B cell (primary cell): Measurements from ENCODE around the gene MLF2. TPM values are rescaled to one million over a fixed set of nuclear protein-coding genes. Genes with fewer than 3 reads are reported as not detected.
A peak's percentile ranks its signal among the peaks of the same experiment; 100 is the strongest.

Source experiments
- ATAC-seq: fragments of 200-7000 bp; cut with Tn5 transposase; one replicate; pipeline ENCODE4 v1.10.0; 2021; ENCODE audit warnings: low read depth, mild to moderate bottlenecking, moderate number of reproducible peaks, moderate library complexity
- CTCF ChIA-PET: fragments of 350-600 bp; sonication (Branson Sonifier 250); formaldehyde crosslinking; loops from one replicate; lab custom pipeline; 2021; ENCODE audit warnings: antibody characterized with exemption, inconsistent platforms; lab: Charles Lee
- POLR2A ChIA-PET: fragments of 350-600 bp; sonication (Branson Sonifier 250); formaldehyde crosslinking; loops from one replicate; lab custom pipeline; 2021; ENCODE audit warnings: antibody characterized with exemption; lab: Charles Lee
- DNase-seq: peaks from one replicate; pipeline ENCODE4 v3.0.0; 2013
- H2AFZ ChIP-seq: 2 replicates; pipeline ENCODE4 v1.6.1; 2012; ENCODE audit warnings: mild to moderate bottlenecking, low read depth, low read length; ENCODE audit not compliant: insufficient read depth, poor library complexity, severe bottlenecking
- H3K27ac ChIP-seq, 2 donors: 1 replicate in 1 of 2; 2 replicates in 1 of 2; pipeline ENCODE4 v1.5.1; 2012 to 2013; ENCODE audit warnings: low read length in 2 of 2, mild to moderate bottlenecking in 2 of 2, moderate library complexity in 1 of 2
- H3K27me3 ChIP-seq, 4 experiments: fragments of 200-600 bp in 1 of 4; sonication (generic) in 1 of 4; replicated peaks in 1 of 4; 1 replicate in 2 of 4; 2 replicates in 2 of 4; pipeline versions ENCODE4 v1.6.1 to v1.7.0; 2013 to 2016; ENCODE audit warnings: low read length in 3 of 4, mild to moderate bottlenecking in 2 of 4, mixed read lengths in 1 of 4, moderate library complexity in 1 of 4; ENCODE audit not compliant: insufficient read depth in 4 of 4, control insufficient read depth in 3 of 4; ENCODE audit errors: control extremely low read depth in 1 of 4
- H3K36me3 ChIP-seq, 2 experiments: replicated peaks in 1 of 2; 1 replicate in 1 of 2; 2 replicates in 1 of 2; pipeline versions ENCODE4 v1.6.1 to v1.7.1; 2013; ENCODE audit warnings: low read length in 1 of 2; ENCODE audit not compliant: insufficient read depth in 2 of 2, control insufficient read depth in 1 of 2; ENCODE audit errors: control extremely low read depth in 1 of 2, extremely low read depth in 1 of 2
- H3K4me1 ChIP-seq, 2 donors: fragments of 200-600 bp in 1 of 2; sonication (generic) in 1 of 2; 1 replicate in 1 of 2; 2 replicates in 1 of 2; pipeline versions ENCODE4 v1.5.1 to v1.6.1; 2013 to 2017; ENCODE audit warnings: low read length in 2 of 2; ENCODE audit not compliant: control insufficient read depth in 2 of 2, insufficient read depth in 2 of 2
- H3K4me2 ChIP-seq: replicated peaks from 2 replicates; pipeline ENCODE3; 2012; ENCODE audit warnings: mild to moderate bottlenecking, low read depth, low read length; ENCODE audit not compliant: poor library complexity, severe bottlenecking
- H3K4me3 ChIP-seq, 5 experiments: fragments of 200-600 bp in 1 of 5; sonication (generic) in 1 of 5; 1 replicate in 3 of 5; 2 replicates in 2 of 5; pipeline versions ENCODE4 v1.5.1 to v1.7.0; 2011 to 2016; ENCODE audit warnings: low read length in 4 of 5, mild to moderate bottlenecking in 4 of 5, low read depth in 2 of 5, control low read depth in 1 of 5, moderate library complexity in 1 of 5; ENCODE audit not compliant: insufficient read depth in 1 of 5; ENCODE audit errors: control extremely low read depth in 1 of 5, extremely low read depth in 1 of 5
- H3K79me2 ChIP-seq: fragments of 200-600 bp; sonication (generic); one replicate; pipeline ENCODE4 v1.6.0; 2016; ENCODE audit warnings: low read length; ENCODE audit not compliant: control insufficient read depth, insufficient read depth
- H3K9ac ChIP-seq: fragments of 200-600 bp; sonication (generic); 2 replicates; pipeline ENCODE4 v1.6.1; 2017; ENCODE audit warnings: mild to moderate bottlenecking, low read length, moderate library complexity
- H3K9me3 ChIP-seq, 3 donors: one replicate each; pipeline versions ENCODE4 v1.6.1 to v1.7.1; 2013; ENCODE audit warnings: low read length in 2 of 3; ENCODE audit not compliant: control insufficient read depth in 2 of 3, insufficient read depth in 1 of 3; ENCODE audit errors: control extremely low read depth in 1 of 3
- H4K20me1 ChIP-seq: 2 replicates; pipeline ENCODE4 v1.6.0; 2012; ENCODE audit warnings: mild to moderate bottlenecking, low read length; ENCODE audit not compliant: insufficient read depth, control insufficient read depth, poor library complexity, severe bottlenecking
- H3K27ac Mint-ChIP-seq: one replicate; pipeline ENCODE4 v1.8.0; 2021; ENCODE audit warnings: mixed read lengths
- H3K27me3 Mint-ChIP-seq: one replicate; pipeline ENCODE4 v1.8.0; 2021; ENCODE audit warnings: mixed read lengths
- H3K4me1 Mint-ChIP-seq: one replicate; pipeline ENCODE4 v1.8.0; 2021; ENCODE audit warnings: mixed read lengths
- H3K4me3 Mint-ChIP-seq: one replicate; pipeline ENCODE4 v1.8.0; 2021; ENCODE audit warnings: mixed read lengths
- H3K9me3 Mint-ChIP-seq: one replicate; pipeline ENCODE4 v1.8.0; 2022; ENCODE audit warnings: mixed read lengths; ENCODE audit not compliant: insufficient read depth
- EZH2 ChIP-seq: IDR thresholded peaks from 2 replicates; pipeline ENCODE4 v1.6.1; 2012; ENCODE audit warnings: borderline replicate concordance, low read depth, mild to moderate bottlenecking, moderate library complexity, low read length; ENCODE audit not compliant: insufficient read depth, poor library complexity, severe bottlenecking
- WGBS: methylation state at CpG from one replicate; pipeline ENCODE4 v1.1.5; 2013; ENCODE audit warnings: missing lambda C conversion rate; ENCODE audit not compliant: insufficient coverage; 5-methylcytosine and 5-hydroxymethylcytosine counted together
- intact Hi-C: fragments of 100-400 bp; cut with micrococcal nuclease; formaldehyde crosslinking; loops from one replicate; pipeline ENCODE4 v1.10.0; 2022
- polyA minus RNA-seq: library from RNA; depleted of rRNA, polyadenylated mRNA; stranded (reverse); fragments of >200 nt; gene quantifications from 2 replicates; pipeline ENCODE4 v1.2.3, GENCODE V29; 2012
- polyA plus RNA-seq: library from polyadenylated mRNA; depleted of rRNA; stranded (reverse); fragments of >200 nt; gene quantifications from 2 replicates; pipeline ENCODE4 v1.2.3, GENCODE V29; 2012
- total RNA-seq, 2 donors: library from RNA; stranded (reverse); fragments of 120-200 nt in 1 of 2; gene quantifications; 1 replicate in 1 of 2; 2 replicates in 1 of 2; pipeline versions ENCODE4 v1.2.3 to v1.2.4, GENCODE V29; 2013 to 2022
- TF ChIP-seq, protein P1 (sequence below): fragments of 200-600 bp; IDR thresholded peaks from one replicate; pipeline ENCODE4 v1.8.0; 2022; ENCODE audit warnings: antibody characterized with exemption, mild to moderate bottlenecking

Gene MLF2, protein sequence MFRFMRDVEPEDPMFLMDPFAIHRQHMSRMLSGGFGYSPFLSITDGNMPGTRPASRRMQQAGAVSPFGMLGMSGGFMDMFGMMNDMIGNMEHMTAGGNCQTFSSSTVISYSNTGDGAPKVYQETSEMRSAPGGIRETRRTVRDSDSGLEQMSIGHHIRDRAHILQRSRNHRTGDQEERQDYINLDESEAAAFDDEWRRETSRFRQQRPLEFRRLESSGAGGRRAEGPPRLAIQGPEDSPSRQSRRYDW
- total RNA-seq, result 97.2 and 106 TPM in 2 replicates
- 66.0 TPM for total RNA-seq (2013)
- 190 and 205 TPM in 2 replicates for polyA plus RNA-seq
- polyA minus RNA-seq, result 79.6 and 87.5 TPM in 2 replicates

DNA sequence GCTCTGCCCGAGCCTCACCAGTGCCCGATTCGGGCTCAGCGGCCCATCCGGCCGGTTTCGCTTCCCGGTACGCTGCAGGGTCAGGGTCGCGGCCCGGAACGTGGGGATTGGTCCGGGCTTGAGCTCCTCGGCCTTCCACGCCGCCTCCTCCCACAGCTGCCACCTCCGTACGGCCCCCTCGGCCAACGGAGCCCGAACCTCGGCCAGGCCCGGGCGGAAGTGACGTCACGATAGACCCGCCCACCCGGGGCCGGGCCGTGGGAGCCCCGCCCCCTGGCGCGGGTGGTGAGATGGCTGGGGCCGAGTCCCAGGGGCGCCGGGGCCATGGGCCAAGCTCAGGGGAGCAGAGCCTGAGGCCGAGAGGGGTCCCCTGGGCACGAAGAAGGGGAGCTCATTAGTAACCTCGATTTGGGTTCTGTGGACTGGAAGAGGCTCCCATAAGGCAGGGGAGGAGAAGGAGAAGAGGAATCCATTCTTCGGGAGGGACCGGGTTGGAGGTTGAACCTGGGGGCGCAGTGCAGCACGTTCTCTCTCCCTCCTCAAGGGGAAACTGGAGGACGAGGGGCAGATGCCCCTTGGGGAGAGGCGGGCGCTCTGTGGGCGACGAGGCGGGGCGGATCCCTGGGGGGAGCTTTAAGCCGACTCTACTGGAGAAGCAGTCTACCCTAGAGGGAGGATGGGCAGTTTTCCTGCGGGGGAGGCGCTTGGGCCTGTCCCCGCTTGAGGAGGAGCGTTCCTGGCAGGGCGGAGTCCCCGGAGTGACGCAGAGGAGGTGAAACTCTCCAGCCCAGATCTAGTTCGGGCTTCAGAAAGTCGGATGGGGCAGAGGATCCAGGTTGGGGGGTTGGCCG, at the start of gene MLF2:
TSS of gene MLF2 (minus strand) at position 221 of the 851 bp plus-strand sequence. CDS start 807 bp downstream, outside the sequence.
- Mint-ChIP-seq H3K4me1 (peaks cover 17% of the 10 kb centered on the region), H3K4me3 (peak within 1 kb of the TSS; percentile 96), H3K27me3 (peaks cover 4% of the 10 kb centered on the region), H3K27ac (peak within 1 kb of the TSS; percentile 99), H3K9me3 (no peaks in the 10 kb centered on the region)
- peaks cover 13 to 14% of the 10 kb centered on the region in 2 donors for H3K4me1 ChIP-seq
- peaks cover 10% of the 10 kb centered on the region for H3K79me2 ChIP-seq
- POLR2A ChIA-PET, result interaction anchor here (0.6 to 2.4 kb wide), 17 partner anchors 13 to 260 kb away, joined by 3 to 30 read pairs (median 4); partner anchors contain the start of genes C12orf57, CDCA3, COPS7A and MRPL51
- H4K20me1 ChIP-seq, result no peaks in the 10 kb centered on the region
- CTCF ChIA-PET, result interaction anchor here (0.6 to 6.4 kb wide), 41 partner anchors 8 to 1184 kb away, joined by 3 to 109 read pairs (median 5); partner anchors contain the start of genes C12orf57, CDCA3, COPS7A and LAG3
- peak within 1 kb of the TSS; percentile 93 to 96 for H3K27ac ChIP-seq
- DNase-seq (peak; percentile 98), ATAC-seq (peak; percentile 87)
- H3K27me3 ChIP-seq, result no peaks in the 10 kb centered on the region
- under 1% methylated on average over 59 of the region's 62 CpGs for WGBS
- peaks cover 1 to 36% of the 10 kb centered on the region in 2 experiments for H3K36me3 ChIP-seq
- peak within 1 kb of the TSS; percentile 75 to 93 (median 79) for H3K4me3 ChIP-seq
- peak within 1 kb of the TSS; percentile 94 for H3K4me2 ChIP-seq
- peak within 1 kb of the TSS; percentile 83 for H2AFZ ChIP-seq
- no peaks in the 10 kb centered on the region for H3K9me3 ChIP-seq
- TF ChIP-seq, protein P1, sequence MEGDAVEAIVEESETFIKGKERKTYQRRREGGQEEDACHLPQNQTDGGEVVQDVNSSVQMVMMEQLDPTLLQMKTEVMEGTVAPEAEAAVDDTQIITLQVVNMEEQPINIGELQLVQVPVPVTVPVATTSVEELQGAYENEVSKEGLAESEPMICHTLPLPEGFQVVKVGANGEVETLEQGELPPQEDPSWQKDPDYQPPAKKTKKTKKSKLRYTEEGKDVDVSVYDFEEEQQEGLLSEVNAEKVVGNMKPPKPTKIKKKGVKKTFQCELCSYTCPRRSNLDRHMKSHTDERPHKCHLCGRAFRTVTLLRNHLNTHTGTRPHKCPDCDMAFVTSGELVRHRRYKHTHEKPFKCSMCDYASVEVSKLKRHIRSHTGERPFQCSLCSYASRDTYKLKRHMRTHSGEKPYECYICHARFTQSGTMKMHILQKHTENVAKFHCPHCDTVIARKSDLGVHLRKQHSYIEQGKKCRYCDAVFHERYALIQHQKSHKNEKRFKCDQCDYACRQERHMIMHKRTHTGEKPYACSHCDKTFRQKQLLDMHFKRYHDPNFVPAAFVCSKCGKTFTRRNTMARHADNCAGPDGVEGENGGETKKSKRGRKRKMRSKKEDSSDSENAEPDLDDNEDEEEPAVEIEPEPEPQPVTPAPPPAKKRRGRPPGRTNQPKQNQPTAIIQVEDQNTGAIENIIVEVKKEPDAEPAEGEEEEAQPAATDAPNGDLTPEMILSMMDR, result peak; percentile 89
- no peak for TF ChIP-seq EZH2
- peak within 1 kb of the TSS; percentile 88 for H3K9ac ChIP-seq
- intact Hi-C loops, result loop anchor here (1.0 to 2.0 kb wide), 13 partner anchors 13 to 217 kb away; partner anchors contain the start of genes CDCA3, CHD4, COPS7A and EMG1
